GM19328 (cell line): ENCODE data around the gene ZNF747.
"Not testable (repeated sequence)": the region's sequence is repeated elsewhere in the genome, so short reads cannot be mapped to it uniquely, and the experiment has no call there.

Experiments
- ATAC-seq: cut with Tn5 transposase; IDR thresholded peaks from one replicate; pipeline ENCODE4 v1.9.1; 2021; ENCODE audit warnings: mild to moderate bottlenecking, moderate library complexity; ENCODE audit not compliant: unreplicated experiment

The ZNF747 gene

GRCh38 chr16:30535106-30535776, 583 bp upstream of the ZNF747 start:
- ATAC-seq: no peak

- peak; percentile 12 for ATAC-seq
Measured at GRCh38 chr16:30533748-30534367, 800 bp downstream of the ZNF747 start.

GRCh38 chr16:30533146-30533522, 1.5 kb downstream of the ZNF747 start:
- no peak for ATAC-seq

GRCh38 chr16:30532285-30533145, 2.1 kb downstream of the ZNF747 start:
- ATAC-seq: no peak

- ATAC-seq: no peak
Measured at GRCh38 chr16:30530163-30531037, 4.3 kb downstream of the ZNF747 start.

GRCh38 chr16:30528799-30529457, 5.7 kb downstream of the ZNF747 start:
- no peak for ATAC-seq

GRCh38 chr16:30527635-30528178, 7.0 kb downstream of the ZNF747 start:
- ATAC-seq: no peak

GRCh38 chr16:30526823-30527634, 7.6 kb downstream of the ZNF747 start:
- peak; percentile 83 for ATAC-seq

- ATAC-seq: peak; percentile 30
Measured at GRCh38 chr16:30526137-30526822, 8.4 kb downstream of the ZNF747 start, which contains the start of gene ZNF768. ZNF768 (minus strand) TSS chr16:30526566; CDS start chr16:30526413, 153 bp downstream.

- ATAC-seq: no peak
Measured at GRCh38 chr16:30525844-30526136, 8.9 kb downstream of the ZNF747 start.

GRCh38 chr16:30524575-30525568, 9.8 kb downstream of the ZNF747 start:
- no peak for ATAC-seq

GRCh38 chr16:30523768-30524574, 10.7 kb downstream of the ZNF747 start:
- ATAC-seq: no peak

- ATAC-seq: not testable (repeated sequence)
Measured at GRCh38 chr16:30522702-30523463, 11.8 kb downstream of the ZNF747 start.

GRCh38 chr16:30521873-30522641, 12.6 kb downstream of the ZNF747 start:
- no peak for ATAC-seq

GRCh38 chr16:30521476-30521872, 13.2 kb downstream of the ZNF747 start:
- no peak for ATAC-seq
